ENCODE measurements around the gene FAM25G. TPM values are rescaled to one million over a fixed set of nuclear protein-coding genes. Genes with fewer than 3 reads are reported as not detected.
"Not testable (repeated sequence)": the region's sequence is repeated elsewhere in the genome, so short reads cannot be mapped to it uniquely, and the experiment has no call there.

FAM25G gene
- total RNA-seq: not detected

- H3K36me3 Mint-ChIP-seq; H3K4me1 Mint-ChIP-seq; H3K27me3 Mint-ChIP-seq; H3K4me3 Mint-ChIP-seq; POLR2A ChIA-PET; H3K9me3 Mint-ChIP-seq; DNase-seq; ATAC-seq (ENCODE audit: low read depth); H3K27ac Mint-ChIP-seq: not testable (repeated sequence)
Measured at GRCh38 chr10:47491600-47491999, at the start of gene FAM25G. TSS of gene FAM25G (minus strand) at chr10:47491700. CDS start at chr10:47491674, 26 bp downstream.

- H3K4me3 Mint-ChIP-seq; H3K4me1 Mint-ChIP-seq; H3K36me3 Mint-ChIP-seq; POLR2A ChIA-PET; H3K27me3 Mint-ChIP-seq; H3K27ac Mint-ChIP-seq; ATAC-seq (ENCODE audit: low read depth); H3K9me3 Mint-ChIP-seq; DNase-seq: not testable (repeated sequence)
Measured at GRCh38 chr10:47536430-47536829, 44.9 kb upstream of the FAM25G start.

GRCh38 chr10:47523475-47523874, 32.0 kb upstream of the FAM25G start, which contains the start of gene AGAP9:
TSS of gene AGAP9 (minus strand) at chr10:47523638. CDS start at chr10:47523526, 112 bp downstream.
- H3K27me3 Mint-ChIP-seq: not testable (repeated sequence)

GRCh38 chr10:47502313-47502712, 10.8 kb upstream of the FAM25G start:
- H3K36me3 Mint-ChIP-seq; H3K27ac Mint-ChIP-seq; H3K9me3 Mint-ChIP-seq; ATAC-seq (ENCODE audit: low read depth); POLR2A ChIA-PET; H3K4me3 Mint-ChIP-seq; H3K4me1 Mint-ChIP-seq; H3K27me3 Mint-ChIP-seq; DNase-seq: not testable (repeated sequence)

More at GRCh38 chr10:47523475-47523874, 32.0 kb upstream of the FAM25G start, which contains the start of gene AGAP9:
- DNase-seq; H3K36me3 Mint-ChIP-seq; H3K9me3 Mint-ChIP-seq; ATAC-seq (ENCODE audit: low read depth); H3K4me1 Mint-ChIP-seq; H3K27ac Mint-ChIP-seq; POLR2A ChIA-PET; H3K4me3 Mint-ChIP-seq: not testable (repeated sequence)

DNA sequence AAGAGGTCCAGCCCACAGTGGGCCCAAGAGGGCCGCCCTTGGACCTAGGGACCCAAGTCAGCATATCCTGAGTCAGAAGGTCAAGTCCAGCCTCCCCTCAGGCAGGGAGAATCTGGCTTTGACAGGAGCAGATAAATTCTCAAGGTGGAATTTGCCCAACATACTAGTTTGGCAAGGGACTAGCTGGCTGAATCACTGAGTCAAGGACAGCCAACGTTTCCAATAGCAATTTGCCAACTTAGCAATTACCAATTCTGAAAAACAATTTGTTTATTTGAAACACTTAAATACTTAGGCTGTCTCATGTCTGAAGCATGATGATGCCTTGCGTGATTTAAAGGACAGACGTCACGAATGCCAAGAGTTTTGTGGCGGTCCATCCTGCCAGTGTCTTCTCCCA, 2.7 kb upstream of the FAM25G start:
- ATAC-seq (ENCODE audit: low read depth); H3K4me1 Mint-ChIP-seq; H3K36me3 Mint-ChIP-seq; H3K9me3 Mint-ChIP-seq; DNase-seq; H3K27me3 Mint-ChIP-seq; H3K4me3 Mint-ChIP-seq; H3K27ac Mint-ChIP-seq; POLR2A ChIA-PET: not testable (repeated sequence)

- H3K4me1 Mint-ChIP-seq; H3K27me3 Mint-ChIP-seq; ATAC-seq (ENCODE audit: low read depth); DNase-seq; H3K4me3 Mint-ChIP-seq; H3K36me3 Mint-ChIP-seq; POLR2A ChIA-PET; H3K27ac Mint-ChIP-seq; H3K9me3 Mint-ChIP-seq: not testable (repeated sequence)
Measured at GRCh38 chr10:47489630-47490029, 1.9 kb downstream of the FAM25G start.

DNA sequence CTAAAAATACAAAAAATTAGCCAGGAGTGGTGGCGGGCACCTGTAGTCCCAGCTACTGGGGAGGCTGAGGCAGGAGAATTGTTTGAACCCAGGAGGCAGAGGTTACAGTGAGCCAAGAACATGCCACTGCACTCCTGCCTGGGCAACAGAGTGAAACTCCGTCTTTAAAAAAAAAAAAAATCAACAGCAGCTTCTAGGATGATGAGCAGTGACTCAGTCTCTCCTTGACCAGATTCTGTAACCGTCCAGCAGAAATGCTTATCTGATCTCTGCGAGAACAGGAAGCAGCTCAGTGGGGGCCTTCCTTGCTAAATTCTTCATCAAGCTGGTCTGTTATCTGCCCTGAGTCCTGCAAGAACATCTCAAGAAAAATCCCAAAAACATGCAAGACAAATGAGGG, 5.6 kb downstream of the FAM25G start:
- H3K4me1 Mint-ChIP-seq; H3K36me3 Mint-ChIP-seq; H3K27me3 Mint-ChIP-seq; ATAC-seq (ENCODE audit: low read depth); DNase-seq; POLR2A ChIA-PET; H3K9me3 Mint-ChIP-seq; H3K4me3 Mint-ChIP-seq; H3K27ac Mint-ChIP-seq: not testable (repeated sequence)

DNA sequence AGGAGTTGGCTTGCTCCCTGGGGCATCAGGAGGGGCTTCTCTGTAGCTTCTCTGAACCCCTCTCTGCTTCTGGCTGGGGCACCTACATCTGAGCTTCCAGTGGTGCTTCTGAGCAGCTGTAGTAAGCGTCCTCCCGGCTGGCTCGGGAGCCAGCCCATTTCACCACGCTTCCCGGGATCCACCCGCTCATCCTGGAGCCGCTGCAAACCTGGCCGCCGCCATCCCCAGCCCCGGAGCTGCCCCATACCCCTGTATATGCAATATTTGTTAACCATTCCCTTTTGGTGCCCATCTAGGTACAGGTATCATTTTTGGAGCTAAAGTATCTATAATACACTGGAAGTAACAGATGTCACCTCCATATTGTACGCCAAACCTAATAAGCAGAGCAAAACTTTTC, 6.7 kb downstream of the FAM25G start:
- H3K27ac Mint-ChIP-seq; H3K9me3 Mint-ChIP-seq; DNase-seq; H3K4me3 Mint-ChIP-seq; POLR2A ChIA-PET; H3K4me1 Mint-ChIP-seq; ATAC-seq (ENCODE audit: low read depth); H3K36me3 Mint-ChIP-seq; H3K27me3 Mint-ChIP-seq: not testable (repeated sequence)

- H3K27me3 Mint-ChIP-seq; H3K27ac Mint-ChIP-seq; ATAC-seq (ENCODE audit: low read depth); DNase-seq; H3K36me3 Mint-ChIP-seq; H3K9me3 Mint-ChIP-seq; POLR2A ChIA-PET; H3K4me1 Mint-ChIP-seq; H3K4me3 Mint-ChIP-seq: not testable (repeated sequence)
Measured at GRCh38 chr10:47483923-47484322, 7.6 kb downstream of the FAM25G start, which contains the start of gene ANXA8. TSS of gene ANXA8 (minus strand) at chr10:47484115. CDS start at chr10:47483933, 182 bp downstream.

DNA sequence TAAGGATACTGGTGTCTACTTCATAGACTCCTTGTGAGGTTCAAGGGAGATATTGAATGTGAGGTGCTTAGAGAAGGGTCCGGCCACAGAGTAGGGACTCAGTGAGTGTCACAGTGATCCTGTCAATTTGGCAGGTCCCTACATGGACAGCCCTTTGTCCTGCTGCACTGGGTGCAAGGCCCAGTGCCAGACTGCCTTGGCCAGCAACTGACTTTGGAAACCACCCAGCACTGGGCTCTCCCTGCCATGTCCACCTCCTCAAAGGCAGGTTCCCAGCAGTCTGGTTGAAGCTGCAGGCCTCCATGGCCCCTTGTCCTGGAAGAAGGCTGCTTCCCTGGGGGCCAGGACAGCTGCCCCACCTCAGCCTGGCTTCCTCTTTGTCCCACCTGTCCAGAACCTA, 9.1 kb downstream of the FAM25G start:
- H3K4me1 Mint-ChIP-seq; H3K4me3 Mint-ChIP-seq; H3K9me3 Mint-ChIP-seq; POLR2A ChIA-PET; DNase-seq; ATAC-seq (ENCODE audit: low read depth); H3K27me3 Mint-ChIP-seq; H3K27ac Mint-ChIP-seq; H3K36me3 Mint-ChIP-seq: not testable (repeated sequence)

- not testable (repeated sequence) for ATAC-seq (ENCODE audit: low read depth)
Measured at GRCh38 chr10:47481768-47482181, 9.7 kb downstream of the FAM25G start.

GRCh38 chr10:47481182-47481766, 10.2 kb downstream of the FAM25G start:
- H3K36me3 Mint-ChIP-seq; H3K27ac Mint-ChIP-seq; POLR2A ChIA-PET; DNase-seq; H3K9me3 Mint-ChIP-seq; H3K27me3 Mint-ChIP-seq; H3K4me1 Mint-ChIP-seq; H3K4me3 Mint-ChIP-seq; ATAC-seq (ENCODE audit: low read depth): not testable (repeated sequence)

More at GRCh38 chr10:47481768-47482181, 9.7 kb downstream of the FAM25G start:
- POLR2A ChIA-PET, H3K9me3 Mint-ChIP-seq, H3K27me3 Mint-ChIP-seq, H3K36me3 Mint-ChIP-seq, DNase-seq, H3K27ac Mint-ChIP-seq, H3K4me1 Mint-ChIP-seq, H3K4me3 Mint-ChIP-seq: not testable (repeated sequence)

DNA sequence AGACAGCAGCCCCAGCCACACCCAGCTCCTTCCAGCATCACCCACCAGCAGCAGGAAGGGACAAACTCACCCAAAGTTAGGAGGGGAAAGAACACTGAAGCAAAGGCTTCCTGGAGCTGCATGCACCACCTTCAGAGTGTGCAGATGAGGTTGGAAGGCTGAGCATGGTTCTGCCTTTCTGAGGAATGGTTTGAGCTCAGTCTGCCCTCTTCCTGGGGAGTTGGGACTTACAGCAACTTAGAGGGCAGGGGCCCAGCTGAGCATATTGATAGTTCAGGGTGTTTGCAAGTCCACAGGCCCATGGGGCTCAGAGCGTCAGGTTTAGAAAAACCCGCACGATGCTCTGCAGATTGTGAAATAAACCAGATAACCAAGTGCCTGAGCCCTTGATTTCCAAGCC, 11.4 kb downstream of the FAM25G start:
- H3K4me1 Mint-ChIP-seq; H3K4me3 Mint-ChIP-seq; H3K9me3 Mint-ChIP-seq; H3K27me3 Mint-ChIP-seq; POLR2A ChIA-PET; DNase-seq; H3K27ac Mint-ChIP-seq; ATAC-seq (ENCODE audit: low read depth); H3K36me3 Mint-ChIP-seq: not testable (repeated sequence)

DNA sequence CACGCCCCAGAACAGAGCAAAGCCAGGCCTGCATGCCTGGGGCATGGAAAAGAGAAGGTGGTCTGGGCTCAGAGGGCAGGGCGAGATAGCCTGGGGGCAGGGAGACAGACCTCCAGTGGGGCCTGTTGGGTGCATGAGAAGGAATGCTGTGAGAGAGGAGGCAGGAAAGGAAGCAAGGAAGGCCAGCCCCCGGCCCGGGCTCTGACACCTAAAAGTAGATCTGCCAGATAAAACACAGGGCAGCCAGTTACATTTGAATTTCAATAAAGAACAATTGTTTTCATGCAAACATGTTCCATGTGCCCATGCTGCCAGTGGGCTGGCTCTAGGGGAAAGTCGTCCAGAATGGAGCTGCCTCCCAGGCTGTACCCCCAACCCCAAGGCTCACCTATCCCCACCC, 13.4 kb downstream of the FAM25G start:
- POLR2A ChIA-PET; H3K36me3 Mint-ChIP-seq; H3K9me3 Mint-ChIP-seq; H3K4me3 Mint-ChIP-seq; H3K4me1 Mint-ChIP-seq; H3K27ac Mint-ChIP-seq; ATAC-seq (ENCODE audit: low read depth); H3K27me3 Mint-ChIP-seq; DNase-seq: not testable (repeated sequence)
